Measurements from ENCODE around the gene SMG6.
A peak's percentile ranks its signal among the peaks of the same experiment; 100 is the strongest.

The SMG6 gene

DNA sequence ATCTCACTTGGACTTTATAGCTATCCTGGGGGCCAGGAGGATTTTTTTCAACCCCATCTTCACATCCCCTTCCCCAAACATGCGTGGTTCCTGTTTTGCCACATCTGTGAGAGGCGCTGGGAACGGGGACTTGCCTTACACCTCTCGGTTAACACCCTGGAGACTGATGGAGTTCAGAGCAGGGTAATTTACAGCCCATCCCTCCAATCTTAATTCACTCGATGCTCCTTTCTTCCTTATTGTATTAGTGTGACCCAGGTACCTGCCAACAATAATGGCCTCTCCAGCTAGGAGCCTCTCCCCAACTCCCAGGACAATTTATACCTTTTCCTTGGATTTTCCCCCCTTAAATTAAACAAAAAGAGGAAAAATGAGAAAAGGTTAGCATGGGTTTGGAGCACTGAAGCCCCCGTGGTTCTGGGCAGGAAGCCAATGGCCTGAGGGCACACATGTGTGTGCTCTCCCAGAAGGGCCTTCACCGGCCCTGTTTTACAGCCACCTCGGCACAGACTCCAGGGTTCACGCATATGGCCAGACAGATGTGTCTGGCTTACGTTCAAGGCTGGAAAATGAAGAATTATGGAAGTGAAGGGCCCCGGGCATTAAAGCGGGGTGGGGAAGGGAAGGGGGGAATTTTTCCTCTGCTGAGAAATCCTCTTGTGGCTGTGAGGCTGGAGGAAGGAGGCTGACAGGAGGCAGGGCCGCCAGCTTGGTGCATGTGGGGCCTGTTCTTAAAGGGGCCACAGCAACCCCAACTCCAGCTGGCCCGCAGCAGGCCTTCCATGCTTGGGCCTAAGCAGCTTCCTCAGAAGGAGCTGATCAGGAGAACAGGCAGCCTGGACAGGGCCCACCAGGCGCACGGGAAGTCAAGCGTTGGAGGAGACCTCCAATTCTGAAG is 227.2 kb downstream of the SMG6 start:
- DNase-seq (ENCODE audit: low read depth): no peak

DNA sequence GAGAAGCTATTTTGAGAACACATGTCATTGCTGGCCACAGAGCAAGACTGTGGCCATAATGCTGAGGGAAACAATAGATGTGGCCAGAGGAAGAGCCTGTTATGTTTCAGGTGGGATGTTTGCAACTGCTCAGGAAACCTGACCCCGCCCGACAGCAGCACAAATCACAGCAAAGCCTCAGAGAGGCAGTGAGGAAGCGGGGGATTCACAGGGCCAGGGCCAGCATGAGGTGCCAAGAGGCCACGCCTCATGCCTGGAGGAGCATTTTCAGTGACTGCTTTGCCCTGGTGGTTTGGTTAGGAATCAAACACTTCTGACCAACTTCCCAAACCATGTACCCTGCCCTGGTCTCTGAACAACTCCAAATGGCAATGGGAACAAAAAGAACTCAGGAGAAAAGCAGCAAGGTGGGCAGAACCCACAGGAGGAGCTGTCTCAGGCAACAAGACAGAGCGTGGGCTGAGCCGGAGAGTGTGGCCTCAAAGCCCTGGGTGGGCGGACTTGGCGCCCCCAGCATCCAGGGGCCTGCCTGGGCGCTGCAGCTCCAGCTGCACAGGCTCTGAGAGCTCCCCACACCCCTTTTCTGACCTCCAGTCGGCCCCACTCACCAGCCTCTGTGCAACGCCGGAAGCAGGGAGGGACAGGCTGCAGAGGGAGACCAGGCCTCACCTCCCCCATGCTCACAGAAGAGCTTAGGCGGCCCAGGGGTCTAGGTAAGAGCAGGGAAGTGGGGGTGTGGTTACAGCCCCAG is 228.1 kb downstream of the SMG6 start:
- no peak for DNase-seq (ENCODE audit: low read depth)

DNA sequence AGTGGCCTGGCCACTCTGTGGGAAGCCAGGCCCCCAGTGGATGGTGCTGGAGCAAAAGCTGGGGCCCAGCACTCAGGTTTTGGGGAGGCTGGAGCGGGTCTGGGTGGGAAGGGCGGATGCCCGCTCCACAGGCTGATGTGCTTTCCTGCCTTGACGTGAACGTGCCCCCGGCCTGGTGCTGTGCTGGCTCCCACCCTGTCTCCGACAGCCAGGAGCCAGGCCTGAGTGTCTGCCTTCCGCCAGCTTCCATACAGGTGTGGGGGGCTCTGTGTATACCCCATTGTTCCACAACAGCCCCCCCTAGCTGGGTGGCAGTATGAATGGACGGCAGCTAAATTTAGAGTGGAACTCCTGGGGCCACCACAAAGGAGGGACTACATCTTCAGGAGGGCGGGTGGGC is 228.7 kb downstream of the SMG6 start:
- DNase-seq (ENCODE audit: low read depth): no peak

DNA sequence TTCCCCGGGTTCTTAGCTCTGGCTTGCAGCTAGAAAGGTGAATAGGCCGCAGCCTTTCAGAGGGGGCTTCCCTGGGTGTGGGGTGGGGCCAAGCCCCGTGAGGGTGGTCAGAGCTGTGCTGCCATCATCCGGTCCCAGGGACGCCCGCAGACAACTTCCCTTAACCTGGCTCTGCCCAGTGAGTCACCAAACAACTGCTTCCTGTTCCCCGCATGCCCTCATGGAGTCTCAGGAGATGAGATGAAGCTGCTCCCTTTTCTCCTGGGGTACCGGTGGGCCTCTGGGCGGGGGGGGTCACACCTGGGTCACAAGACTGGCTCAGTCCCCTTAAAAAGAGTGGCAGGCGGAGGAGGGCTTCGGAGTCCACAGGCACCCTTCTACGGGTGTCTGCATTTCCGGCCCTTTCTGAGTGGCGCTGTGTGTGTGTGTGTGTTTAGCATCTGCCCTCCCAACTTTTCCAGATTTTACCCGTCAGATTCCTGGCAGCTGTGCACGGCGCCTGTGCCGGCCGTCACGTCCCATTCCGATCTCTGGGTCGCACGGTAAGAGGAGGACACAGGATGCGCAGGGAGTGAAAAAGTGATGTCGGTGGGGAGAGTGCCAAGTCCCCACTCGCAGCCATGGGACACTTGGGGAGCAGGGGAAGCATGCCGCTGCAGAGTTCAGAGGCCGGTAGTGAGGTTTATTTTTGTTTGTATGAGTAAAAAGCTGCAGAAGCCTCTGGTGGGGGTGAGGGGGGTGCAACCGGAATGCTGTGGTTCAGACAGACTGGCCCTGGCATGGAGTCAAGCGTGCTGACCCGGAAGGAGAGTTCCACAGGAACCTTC is 231.9 kb downstream of the SMG6 start:
- no peak for DNase-seq (ENCODE audit: low read depth)

DNA sequence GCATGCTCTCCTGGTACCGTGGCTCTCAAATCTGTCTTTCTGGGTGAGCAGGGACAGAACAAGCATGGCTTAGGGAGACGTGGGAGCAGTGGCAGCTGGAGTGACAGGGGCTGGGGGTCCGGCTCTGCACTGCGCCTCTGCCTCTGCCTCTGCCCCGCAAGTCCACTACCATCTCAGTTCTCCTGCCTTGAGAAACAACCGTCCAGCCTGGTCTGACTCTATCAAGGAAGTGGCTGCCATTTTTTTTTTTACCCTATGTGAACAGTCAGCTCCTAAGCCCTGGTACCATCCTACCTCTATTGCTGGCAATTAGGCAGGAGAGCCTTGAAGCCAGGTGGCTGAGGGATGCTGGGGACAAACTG is 232.6 kb downstream of the SMG6 start:
- no peak for DNase-seq (ENCODE audit: low read depth)

DNA sequence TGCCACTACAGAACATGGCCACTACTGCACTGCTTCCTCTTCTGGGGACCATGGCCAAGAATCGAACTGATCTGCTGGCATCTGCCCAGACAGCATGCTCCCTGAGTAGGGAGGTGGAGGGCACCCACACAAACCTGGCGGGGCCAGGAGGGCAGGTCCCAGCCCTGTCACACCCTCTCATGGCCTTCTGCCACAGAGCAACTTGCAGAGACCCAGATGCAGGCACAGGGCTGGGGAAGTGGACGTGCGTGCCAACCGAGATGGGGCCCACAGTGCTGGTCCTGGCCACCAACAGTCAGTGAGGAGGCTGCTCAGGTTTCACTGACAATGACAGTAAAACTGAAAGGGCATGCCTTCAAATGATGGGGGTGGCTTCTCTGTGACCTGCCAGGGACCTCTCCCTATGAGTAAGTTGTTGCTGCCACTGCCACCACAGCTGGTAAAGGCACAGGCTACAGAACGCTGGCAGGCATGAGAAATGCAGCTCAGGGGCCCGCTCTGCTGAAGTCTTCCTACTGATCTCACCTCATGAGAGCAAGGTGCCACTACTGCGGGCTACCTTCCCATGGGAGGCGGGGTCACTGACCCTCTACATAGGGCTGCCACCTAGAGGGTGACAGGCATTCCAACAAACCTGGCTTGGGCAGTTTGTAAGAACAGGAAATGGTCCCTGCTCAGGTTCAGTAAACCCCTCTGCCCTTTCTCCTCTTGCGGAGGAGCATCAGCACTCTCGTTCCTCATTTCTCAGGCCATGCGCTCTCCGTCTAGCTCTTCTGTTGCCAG is 233.2 kb downstream of the SMG6 start:
- no peak for DNase-seq (ENCODE audit: low read depth)

DNA sequence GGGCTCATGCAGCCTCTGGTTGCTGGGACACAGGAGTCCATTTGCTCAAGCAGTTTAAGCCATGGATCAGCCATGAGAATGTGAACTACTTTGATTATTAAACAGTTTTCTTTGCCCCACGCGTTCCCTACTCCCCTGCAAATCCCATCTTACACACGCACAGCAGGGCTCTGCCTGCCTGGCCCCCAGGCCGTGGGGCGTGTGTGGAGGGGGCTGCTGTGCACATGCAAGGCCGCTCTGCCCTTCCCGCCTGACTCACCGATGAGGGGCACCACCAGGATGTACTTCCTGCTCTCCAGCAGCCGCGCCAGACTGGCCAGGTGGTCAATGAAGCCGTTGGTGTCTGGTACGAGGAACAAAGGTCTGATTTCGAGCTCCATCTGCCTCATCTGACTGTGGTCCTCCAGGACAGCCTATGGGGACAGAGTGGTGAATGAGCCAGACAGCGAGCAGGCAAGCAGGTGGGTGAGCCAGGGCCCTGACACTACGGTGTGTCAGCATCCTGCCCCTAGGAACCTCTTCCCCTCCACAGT is 235.0 kb downstream of the SMG6 start:
- DNase-seq (ENCODE audit: low read depth): no peak

DNA sequence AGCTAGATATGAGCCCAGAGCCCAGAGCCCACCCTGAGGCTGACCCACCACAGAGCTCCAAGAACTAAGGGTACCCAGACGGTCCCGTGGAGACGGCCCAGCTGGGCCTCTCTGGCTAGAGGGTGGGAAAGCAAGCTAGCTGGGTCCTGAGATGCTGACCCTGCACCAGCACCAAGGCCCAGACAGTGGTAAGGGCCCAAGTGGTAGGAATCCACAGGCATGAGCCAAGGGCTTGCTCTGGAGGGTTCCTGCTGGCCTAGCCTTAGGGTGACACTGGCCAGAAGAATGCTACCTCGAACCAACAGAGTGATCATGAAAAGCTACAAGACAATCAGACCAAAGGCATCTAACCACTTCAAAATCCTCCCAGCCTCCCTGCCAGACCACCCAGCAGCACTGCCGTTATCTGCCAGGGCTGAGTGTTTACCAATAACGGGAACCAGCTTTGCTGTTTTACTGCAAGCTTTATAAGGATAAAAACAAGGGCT is 235.5 kb downstream of the SMG6 start:
- DNase-seq (ENCODE audit: low read depth): no peak

DNA sequence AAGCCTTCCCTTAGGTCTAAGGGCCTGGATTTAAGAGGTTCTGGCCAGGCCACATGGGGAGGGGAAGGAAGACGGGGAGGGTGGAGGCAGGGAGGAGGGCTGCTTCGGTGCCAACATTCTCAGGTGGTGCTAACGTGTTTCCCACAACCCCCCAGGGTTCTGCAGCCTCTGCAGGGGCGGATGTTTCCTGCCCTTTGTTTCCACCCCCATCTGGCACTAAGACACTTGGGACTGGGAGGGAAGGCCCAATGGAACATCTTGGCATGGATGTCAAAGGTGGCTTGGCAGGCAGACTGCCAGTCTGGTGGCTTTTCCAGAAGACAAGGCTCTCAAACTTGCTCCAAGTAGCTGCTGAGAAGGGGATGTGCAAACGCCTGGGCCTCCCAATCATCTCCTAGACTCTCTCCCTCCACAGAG is 236.0 kb downstream of the SMG6 start:
- DNase-seq (ENCODE audit: low read depth): no peak

DNA sequence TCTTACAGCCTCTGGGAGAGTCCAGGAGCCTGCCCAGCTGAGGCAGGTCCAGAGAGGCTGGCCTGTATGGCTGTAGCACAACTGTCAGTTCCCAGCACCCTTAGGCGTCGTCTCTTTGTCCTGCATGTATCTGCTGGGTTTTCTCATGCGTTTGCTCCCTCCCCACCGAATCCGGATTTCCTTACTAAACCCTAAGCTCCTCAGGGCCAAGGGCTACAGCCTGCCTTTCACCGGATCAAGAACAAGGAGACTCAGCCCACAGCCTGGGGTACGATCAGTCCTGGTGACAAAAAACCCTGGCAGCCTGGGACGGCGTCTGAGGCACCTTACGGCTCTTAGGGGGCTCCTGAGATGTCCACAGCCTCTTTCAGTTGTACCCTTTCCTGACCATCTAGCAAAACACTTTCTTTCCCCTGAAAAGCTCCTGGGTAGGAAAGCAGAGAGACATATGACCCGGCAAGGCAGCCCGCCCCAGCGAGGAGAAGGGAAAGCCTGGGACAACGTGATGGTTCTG is 236.5 kb downstream of the SMG6 start:
- DNase-seq (ENCODE audit: low read depth): no peak

DNA sequence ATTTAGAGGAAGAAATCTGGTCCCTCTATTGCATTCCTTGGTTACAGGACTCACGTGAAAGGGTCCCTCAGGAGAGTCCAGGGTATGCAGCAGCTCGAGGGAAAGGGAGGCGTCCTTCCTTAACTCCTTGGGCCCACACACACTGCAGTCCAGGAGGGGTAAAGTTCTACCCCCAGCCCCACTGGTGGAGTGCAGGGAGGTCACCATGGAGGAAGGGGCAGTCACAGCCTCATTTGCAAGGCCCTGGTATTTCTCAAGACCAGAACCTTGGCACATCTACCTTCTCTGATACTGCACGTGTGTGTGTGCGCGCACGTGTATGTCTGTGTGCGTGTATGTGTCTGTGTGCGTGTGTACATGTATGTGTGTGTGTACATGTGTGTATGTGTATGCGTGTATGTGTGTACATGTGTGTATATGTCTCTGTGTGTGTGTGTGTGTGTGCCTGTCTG is 237.6 kb downstream of the SMG6 start:
- DNase-seq (ENCODE audit: low read depth): no peak

DNA sequence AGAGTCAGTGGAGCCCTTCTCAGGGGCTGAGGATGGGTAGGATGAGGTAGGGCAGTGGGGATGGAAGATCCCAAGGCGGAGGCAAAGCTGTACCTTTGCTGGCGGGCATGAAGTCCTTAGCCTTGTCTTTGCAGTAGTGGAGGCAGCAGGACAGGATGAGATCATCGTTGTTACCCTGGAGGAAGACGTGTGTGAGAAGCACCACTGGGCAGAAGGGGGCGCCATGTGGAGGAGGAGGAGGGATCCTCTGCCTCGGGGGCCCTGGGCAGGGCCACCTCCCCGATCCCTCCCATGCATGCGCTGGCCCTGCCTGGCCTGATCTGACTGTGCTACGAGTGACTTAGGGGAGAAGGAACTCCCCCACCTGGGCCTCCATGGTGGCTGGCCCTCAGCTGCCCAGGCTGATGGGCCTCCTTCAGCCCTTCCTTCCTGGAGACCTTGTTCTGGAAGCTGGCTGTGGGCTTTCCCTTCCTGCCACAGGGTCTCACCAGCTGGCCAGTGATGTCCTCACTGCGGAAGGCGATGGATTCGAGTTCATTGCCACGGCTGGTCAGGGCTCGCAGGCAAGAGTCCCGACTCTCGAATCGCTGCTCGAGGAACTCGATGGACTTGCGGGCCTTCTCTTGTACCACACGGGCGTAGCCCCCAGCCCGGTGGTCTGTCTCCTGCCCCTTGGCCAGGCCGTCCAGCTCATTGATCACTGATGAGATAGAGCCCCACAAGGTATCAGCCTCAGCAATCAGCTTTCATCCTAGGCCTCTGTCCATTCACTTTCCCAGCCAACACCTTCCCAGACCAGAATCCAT is 238.4 kb downstream of the SMG6 start:
- DNase-seq (ENCODE audit: low read depth): peak; percentile 52

DNA sequence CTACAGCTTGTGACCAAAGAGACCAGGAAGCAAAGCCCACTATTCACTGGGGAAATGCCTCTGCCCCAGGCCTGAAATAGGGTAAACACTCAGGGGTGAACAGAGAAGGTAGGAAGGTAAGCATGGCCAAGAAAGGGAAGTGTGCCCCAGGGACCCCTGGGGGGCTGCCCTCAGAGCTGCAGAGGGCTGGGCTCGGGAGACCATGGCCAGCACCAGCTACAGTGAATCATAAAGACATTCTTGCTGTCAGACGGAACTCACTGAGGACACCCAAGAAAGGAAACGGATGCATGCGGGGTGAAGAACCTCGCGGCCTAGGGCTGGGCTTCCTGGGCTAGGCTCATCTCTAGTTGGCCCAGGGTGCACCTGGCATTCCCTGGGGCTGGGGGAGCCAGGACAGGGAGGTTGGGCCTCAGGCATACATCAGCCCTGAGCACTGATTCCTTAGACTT is 239.0 kb downstream of the SMG6 start:
- DNase-seq (ENCODE audit: low read depth): no peak

DNA sequence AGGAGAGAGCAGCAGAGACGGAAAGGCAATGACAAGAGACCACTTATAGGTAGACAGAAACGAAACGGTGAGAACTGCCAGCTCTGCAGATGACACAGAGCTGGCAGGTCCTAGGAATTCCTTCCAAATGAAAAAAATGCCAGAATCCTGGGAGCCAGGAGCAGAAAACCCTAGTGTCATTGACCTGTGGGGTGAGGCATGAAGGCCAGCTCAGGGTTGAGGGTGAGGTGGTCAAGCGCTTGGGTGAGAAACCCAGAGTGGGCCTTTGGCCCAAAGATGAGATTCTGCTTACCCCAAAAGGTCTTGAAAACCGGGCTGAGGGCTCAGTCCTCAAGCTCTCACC is 239.5 kb downstream of the SMG6 start:
- DNase-seq (ENCODE audit: low read depth): no peak

DNA sequence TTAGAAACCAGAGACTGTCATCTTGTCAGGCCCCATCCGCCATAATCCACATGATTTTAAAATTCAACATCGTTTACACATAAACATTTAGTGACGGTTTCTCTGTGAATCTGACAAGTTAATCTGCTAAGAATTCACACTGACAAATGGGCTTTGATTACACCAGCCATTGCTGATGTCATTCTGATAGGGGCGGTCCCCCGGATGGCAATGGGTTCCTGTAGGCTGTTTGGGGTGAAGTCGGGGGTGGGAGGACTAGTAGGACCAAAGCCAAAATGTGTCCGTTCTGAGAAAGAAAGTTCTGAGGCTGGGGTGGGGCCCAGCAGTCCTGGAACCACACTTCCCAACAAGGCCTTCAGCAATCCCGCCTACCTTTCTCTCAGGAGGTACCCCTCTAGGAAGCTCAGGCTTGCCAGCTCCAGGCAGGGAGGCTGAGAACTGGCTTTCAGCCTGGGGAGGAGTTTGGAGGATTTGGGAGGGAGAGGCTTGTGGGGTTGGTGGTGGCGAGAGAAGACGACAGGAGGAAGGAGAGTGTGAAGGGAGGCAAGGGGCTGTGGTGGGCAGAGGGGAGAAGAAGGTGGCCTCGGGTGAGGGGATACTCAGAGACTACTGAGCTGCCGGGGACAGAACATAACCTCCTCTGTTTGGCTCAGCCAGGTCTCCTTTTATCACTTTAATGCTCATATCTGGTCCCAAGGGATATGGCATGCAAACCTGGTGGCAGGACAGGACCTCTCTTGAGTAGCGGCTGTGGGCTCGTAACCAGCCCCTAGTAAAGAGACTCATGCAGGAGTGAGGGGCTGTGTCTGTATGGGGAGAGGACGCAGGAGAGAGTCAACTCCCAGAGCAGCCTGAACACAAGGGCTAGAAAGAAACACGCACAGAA is 240.1 kb downstream of the SMG6 start:
- DNase-seq (ENCODE audit: low read depth): no peak

DNA sequence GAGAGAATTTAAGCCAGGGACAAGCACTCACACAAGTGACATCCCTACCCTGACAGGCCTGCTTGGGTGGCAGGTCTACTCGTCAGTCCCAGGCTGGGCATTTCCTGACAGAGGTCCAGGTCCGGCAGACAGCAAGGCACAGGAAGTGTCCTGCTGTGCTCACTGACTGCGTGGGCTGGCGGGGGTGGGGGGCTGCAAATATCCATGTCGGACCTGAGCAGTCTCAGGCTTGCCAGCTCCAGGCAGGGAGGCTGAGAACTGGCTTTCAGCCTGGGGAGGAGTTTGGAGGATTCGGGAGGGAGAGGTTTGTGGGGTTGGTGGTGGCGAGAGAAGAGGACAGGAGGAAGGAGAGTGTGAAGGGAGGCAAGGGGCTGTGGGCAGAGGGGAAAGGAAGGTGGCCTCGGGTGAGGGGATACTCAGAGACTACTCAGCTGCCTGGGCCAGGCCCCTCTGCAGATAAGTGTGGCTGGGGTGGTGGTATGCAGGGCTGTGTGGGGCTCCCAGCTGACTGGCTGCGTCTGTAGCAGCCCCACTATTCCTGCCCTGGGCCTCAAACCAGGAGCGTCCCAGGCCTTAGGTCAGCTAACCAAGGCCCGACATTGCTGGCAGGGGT is 240.9 kb downstream of the SMG6 start:
- no peak for DNase-seq (ENCODE audit: low read depth)

DNA sequence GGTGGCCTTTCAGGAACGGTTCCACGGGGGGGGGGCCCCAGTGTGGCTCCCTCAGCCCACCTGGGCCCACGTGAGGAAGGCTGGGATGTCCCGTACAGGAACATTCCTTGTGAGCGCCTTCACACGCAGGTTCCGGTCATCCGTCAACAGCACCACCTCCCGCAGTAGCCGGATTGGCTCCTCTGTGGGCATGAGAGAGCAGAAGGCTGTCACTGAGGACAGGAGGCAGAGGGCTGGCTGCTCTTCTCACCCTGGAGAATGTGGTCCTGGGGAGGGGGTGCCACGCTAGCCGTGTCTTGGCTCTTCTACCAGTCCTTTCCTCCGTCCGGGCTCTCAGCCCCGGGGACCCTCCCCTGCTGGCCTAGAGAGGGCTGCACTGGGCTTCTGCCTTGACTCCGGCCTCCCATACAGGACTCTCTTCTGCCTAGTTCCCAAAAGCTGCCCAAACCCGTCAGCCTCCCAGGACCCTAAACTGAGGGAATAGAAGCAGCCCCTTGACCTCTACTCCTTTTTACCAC is 242.1 kb downstream of the SMG6 start:
- DNase-seq (ENCODE audit: low read depth): no peak

DNA sequence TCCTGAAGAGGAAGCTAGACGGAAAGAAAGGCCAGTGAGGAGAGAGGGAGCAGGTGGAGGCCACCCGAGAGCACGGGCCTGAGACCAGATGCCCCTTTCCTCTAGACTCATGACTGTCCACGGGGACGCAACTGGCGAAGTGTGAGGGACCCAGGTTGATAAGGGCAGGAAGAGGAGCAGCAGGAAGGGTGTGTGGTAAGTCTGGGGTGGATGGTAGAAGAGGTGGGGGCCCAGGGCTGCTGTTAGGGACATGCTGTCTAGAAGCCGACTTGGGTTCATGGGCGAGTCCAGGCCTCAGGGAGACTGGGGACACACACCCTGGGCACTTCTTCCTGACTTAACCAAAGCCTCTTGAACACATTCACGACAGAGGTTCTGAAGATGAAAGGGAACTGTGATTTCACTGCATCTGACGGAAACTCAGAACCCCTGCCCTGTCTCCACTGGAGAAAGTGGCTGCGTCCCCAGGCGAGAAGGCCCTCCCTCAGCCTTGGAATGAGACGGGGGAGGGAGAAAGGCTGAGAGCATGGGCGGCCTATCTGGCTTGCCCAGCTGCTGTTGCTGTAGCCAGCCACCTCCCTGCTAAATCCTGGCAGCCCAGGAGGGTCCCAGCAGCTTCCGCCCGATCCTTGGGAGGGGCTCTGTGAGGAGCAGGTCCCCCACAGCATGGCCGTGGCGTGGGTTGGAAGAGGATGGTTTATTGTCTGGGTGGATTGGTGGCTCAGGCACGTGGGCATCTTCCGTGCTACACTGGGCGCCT is 242.7 kb downstream of the SMG6 start:
- DNase-seq (ENCODE audit: low read depth): no peak
